ENCODE measurements around the gene SYVN1. TPM values are rescaled to one million over a fixed set of nuclear protein-coding genes. Genes with fewer than 3 reads are reported as not detected.
A peak's percentile ranks its signal among the peaks of the same experiment; 100 is the strongest.

Gene SYVN1
- polyA plus RNA-seq, 1 experiment: 33.4 TPM

DNA sequence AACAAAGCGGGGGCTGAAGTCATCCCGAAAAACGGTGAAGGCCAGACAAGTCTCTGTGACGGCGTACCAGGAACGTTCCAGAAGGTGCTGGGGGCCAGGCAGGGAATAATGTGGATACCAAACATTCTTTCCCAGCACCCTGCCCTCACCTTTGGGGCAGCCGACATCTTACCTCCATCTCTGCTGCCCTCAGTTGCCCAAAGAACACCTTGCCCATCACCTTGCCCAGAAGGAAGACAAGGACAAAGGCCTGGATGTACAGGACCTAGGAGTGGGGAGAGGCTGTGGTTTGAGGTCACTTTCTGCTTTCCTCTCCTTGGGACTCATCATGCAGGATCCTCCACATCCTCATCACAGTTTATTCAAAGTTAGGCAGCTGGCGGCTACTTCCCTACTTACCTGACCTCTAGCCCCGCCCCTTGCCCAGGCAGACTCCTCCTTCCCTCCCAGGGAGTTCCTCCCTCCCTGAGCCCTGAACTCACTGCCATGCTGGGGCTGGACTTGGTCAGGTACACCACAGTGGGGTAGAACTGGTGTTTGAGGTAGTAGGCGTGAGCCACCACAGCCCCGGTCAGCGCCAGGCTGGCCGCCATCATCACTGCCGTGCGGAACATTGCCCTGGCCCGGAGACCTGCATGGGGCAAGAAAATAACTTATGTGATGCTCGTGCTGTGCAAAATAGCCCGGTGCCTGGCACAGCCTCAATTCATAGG lies 1.2 kb downstream of the SYVN1 start:
- no peak for TF ChIP-seq CTCF (IDR thresholded peaks at IDR 0.05; ENCODE audit: insufficient read depth, low read depth, low read length)

GRCh38 chr11:65132238-65132987 lies 1.9 kb downstream of the SYVN1 start:
- H3K36me3 ChIP-seq (ENCODE audit: control insufficient read depth, insufficient read depth, low read length): peaks cover 43% of the 10 kb centered on the region
- no peak for TF ChIP-seq CTCF (IDR thresholded peaks at IDR 0.05; ENCODE audit: insufficient read depth, low read depth, low read length)
- CTCF ChIA-PET: interaction anchor here (1.0 kb wide), 1 partner anchor 15 kb away, joined by 3 read pairs; the partner anchor contains the start of gene ZNHIT2
- no peaks in the 10 kb centered on the region for H3K27me3 ChIP-seq (ENCODE audit: control insufficient read depth, insufficient read depth, low read length)
- POLR2A ChIA-PET: interaction anchor here (0.5 kb wide), 2 partner anchors 10 to 11 kb away, joined by 3 read pairs; partner anchors contain the start of gene FAU
- no peak for DNase-seq (ENCODE audit: low read depth)
- H3K4me3 ChIP-seq (ENCODE audit: low read depth, low read length): no peak overlapping the region

More for the DNA sequence above, 1.2 kb downstream of the SYVN1 start:
- no peaks in the 10 kb centered on the region for H3K27me3 ChIP-seq (ENCODE audit: control insufficient read depth, insufficient read depth, low read length)
- H3K36me3 ChIP-seq (ENCODE audit: control insufficient read depth, insufficient read depth, low read length): peaks cover 40% of the 10 kb centered on the region
- DNase-seq (ENCODE audit: low read depth): no peak
- ChIA-PET POLR2A (interaction anchor here (0.5 kb wide), 1 partner anchor 11 kb away, joined by 3 read pairs; the partner anchor contains the start of gene FAU), CTCF (interaction anchor here (0.7 kb wide), 1 partner anchor 122 kb away, joined by 3 read pairs; no protein-coding TSS in a partner anchor)
- peak overlapping the region; percentile 84 for H3K4me3 ChIP-seq (ENCODE audit: low read depth, low read length)

DNA sequence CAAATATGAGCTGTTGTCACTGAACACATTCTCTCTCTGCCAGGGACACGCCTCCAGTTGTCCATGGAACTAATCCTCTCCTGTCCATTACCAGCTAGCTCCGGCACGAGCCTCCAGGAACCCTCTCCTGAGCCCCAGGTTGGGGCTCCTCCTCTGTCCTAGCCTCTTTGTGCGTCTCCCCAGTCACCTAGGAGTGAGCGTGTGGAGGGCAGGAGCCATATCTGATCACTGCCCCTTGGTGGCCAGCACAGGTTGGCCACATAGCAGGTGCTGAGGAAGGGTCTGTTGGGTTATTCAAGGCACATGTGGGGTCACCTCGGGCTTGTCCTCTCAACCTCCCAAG lies 2.5 kb downstream of the SYVN1 start:
- POLR2A ChIA-PET: interaction anchor here (0.5 kb wide), 1 partner anchor 9 kb away, joined by 3 read pairs; no protein-coding TSS in a partner anchor

GRCh38 chr11:65131417-65131776 lies 2.9 kb downstream of the SYVN1 start:
- Histone ChIP-seq H3K27me3 (ENCODE audit: control insufficient read depth, insufficient read depth, low read length) (no peaks in the 10 kb centered on the region), H3K36me3 (ENCODE audit: control insufficient read depth, insufficient read depth, low read length) (peaks cover 49% of the 10 kb centered on the region), H3K4me3 (ENCODE audit: low read depth, low read length) (no peak overlapping the region)
- ChIA-PET CTCF (interaction anchor here (1.0 to 1.6 kb wide), 2 partner anchors 14 to 20 kb away, joined by 3 to 9 read pairs; partner anchors contain the start of genes TM7SF2 and ZNHIT2), POLR2A (interaction anchor here (0.8 kb wide), 1 partner anchor 9 kb away, joined by 3 read pairs; the partner anchor contains the start of genes FAU and MRPL49)
- DNase-seq (ENCODE audit: low read depth): no peak
- TF ChIP-seq CTCF (IDR thresholded peaks at IDR 0.05; ENCODE audit: insufficient read depth, low read depth, low read length): no peak

More for the DNA sequence above, 2.5 kb downstream of the SYVN1 start:
- no peak for DNase-seq (ENCODE audit: low read depth)
- H3K27me3 ChIP-seq (ENCODE audit: control insufficient read depth, insufficient read depth, low read length): no peaks in the 10 kb centered on the region
- H3K4me3 ChIP-seq (ENCODE audit: low read depth, low read length): no peak overlapping the region
- H3K36me3 ChIP-seq (ENCODE audit: control insufficient read depth, insufficient read depth, low read length): peaks cover 45% of the 10 kb centered on the region
- no peak for TF ChIP-seq CTCF (IDR thresholded peaks at IDR 0.05; ENCODE audit: insufficient read depth, low read depth, low read length)
- CTCF ChIA-PET: interaction anchor here (1.0 to 1.6 kb wide), 2 partner anchors 14 to 21 kb away, joined by 3 to 9 read pairs; partner anchors contain the start of genes TM7SF2 and ZNHIT2

Data from BJ (cell line).